ENCODE measurements around the gene SLC7A6. TPM values are rescaled to one million over a fixed set of nuclear protein-coding genes. Genes with fewer than 3 reads are reported as not detected.

The SLC7A6 gene
- total RNA-seq, 1 donor from 2014 or later: 11.6 TPM

DNA sequence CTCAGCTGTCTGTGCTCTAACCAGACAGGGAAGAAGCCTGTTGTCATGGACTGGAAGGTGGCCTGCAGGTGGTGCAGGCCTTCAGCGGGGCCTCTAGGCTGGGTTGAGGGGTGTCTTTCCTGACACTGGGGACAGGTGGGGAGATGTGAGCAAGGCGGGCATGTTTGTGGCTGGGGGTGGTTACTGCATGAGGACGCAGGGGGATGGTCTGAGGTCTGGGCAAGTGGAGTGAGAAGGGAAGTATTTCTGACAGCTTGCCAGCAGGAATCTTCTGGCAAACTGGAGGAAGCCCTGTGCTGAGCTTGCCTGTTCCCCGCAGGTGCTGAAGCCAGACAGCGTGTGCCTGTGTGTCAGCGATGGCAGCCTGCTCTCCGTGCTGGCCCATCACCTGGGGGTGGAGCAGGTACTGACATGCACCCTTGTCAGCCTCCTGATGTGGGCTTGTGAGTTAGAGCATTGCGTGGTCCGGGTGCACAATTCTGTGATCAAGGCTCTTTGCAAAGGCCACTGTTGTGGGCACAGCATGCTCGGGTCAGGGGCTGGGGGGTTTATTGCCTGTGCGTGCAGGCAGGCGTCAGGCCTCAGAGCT lies 82.7 kb downstream of the SLC7A6 start:
- peaks cover 5% of the 10 kb centered on the region for H3K4me1 Mint-ChIP-seq (ENCODE audit: low read depth)
- H3K36me3 Mint-ChIP-seq (ENCODE audit: insufficient read depth): peaks cover 17% of the 10 kb centered on the region
- TF ChIP-seq, protein P1, sequence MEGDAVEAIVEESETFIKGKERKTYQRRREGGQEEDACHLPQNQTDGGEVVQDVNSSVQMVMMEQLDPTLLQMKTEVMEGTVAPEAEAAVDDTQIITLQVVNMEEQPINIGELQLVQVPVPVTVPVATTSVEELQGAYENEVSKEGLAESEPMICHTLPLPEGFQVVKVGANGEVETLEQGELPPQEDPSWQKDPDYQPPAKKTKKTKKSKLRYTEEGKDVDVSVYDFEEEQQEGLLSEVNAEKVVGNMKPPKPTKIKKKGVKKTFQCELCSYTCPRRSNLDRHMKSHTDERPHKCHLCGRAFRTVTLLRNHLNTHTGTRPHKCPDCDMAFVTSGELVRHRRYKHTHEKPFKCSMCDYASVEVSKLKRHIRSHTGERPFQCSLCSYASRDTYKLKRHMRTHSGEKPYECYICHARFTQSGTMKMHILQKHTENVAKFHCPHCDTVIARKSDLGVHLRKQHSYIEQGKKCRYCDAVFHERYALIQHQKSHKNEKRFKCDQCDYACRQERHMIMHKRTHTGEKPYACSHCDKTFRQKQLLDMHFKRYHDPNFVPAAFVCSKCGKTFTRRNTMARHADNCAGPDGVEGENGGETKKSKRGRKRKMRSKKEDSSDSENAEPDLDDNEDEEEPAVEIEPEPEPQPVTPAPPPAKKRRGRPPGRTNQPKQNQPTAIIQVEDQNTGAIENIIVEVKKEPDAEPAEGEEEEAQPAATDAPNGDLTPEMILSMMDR (IDR thresholded peaks at IDR 0.05; ENCODE audit: unreplicated experiment): no peak
- DNase-seq (ENCODE audit: low spot score, unreplicated experiment): no peak
- H3K27me3 Mint-ChIP-seq: no peaks in the 10 kb centered on the region
- no peaks in the 10 kb centered on the region for H3K9me3 Mint-ChIP-seq (ENCODE audit: low read depth)
- H3K4me3 Mint-ChIP-seq (ENCODE audit: low read depth): no peak overlapping the region
- no peak overlapping the region for H3K27ac Mint-ChIP-seq

DNA sequence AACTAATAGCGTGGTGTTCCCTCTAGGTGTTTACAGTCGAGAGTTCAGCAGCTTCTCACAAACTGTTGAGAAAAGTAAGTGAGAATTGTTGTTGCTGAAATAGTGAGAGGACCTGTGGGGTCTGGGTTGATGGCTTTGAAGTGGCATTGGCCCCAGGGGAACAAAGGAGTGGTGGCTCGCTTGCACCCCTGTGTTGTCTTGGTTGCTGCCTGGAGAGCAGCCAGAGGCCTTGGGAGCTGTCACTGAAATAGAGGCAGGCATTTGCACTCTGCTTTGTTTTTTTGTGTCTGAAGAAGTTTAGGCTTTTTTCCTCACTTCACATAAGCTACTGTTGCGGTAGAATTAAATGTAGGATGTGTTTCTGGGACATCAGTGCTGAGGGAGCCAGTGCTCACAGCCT lies 83.3 kb downstream of the SLC7A6 start:
- DNase-seq (ENCODE audit: low spot score, unreplicated experiment): no peak
- Mint-ChIP-seq H3K36me3 (ENCODE audit: insufficient read depth) (peaks cover 15% of the 10 kb centered on the region), H3K4me3 (ENCODE audit: low read depth) (no peak overlapping the region), H3K4me1 (ENCODE audit: low read depth) (peaks cover 5% of the 10 kb centered on the region), H3K27me3 (no peaks in the 10 kb centered on the region), H3K27ac (no peak overlapping the region), H3K9me3 (ENCODE audit: low read depth) (no peaks in the 10 kb centered on the region)
- TF ChIP-seq, protein P1 (IDR thresholded peaks at IDR 0.05; ENCODE audit: unreplicated experiment): no peak

DNA sequence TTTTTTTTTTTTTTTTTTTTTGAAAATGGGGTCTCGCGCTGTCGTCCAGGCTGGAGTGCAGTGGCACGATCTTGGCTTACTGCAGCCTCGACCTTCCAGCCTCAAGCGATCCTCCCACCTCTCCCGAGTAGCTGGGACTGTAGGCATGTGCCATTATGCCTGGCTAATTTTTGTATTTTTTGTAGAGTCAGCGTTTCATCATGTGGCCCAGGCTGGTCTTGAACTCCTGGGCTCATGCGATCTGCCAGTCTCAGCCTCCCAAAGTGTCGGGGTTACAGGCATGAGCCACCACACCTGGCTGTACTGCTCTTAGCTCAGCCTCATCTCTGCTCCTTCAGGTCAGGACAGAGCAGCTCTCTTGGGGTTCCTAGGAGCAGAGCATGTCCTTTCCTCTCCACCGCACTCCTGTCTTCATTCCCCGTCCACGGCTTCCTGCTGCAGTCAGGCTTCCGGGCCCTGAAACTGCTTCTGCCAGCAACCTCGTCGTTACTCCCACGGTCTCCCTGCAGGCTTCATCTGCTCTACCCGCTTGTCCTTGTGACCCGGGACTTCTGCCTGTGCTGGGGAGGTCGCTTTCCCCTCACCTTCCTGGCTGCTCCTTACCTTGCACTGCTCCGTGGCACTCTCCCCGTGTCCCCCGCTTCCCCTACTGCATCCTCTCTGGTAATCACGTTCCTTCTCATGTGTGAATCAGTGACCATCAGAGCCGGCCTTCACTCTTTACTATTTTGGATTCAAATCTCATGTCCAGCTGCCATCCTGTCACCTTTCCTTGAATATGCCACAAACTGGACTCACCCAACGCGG lies 84.5 kb downstream of the SLC7A6 start:
- Mint-ChIP-seq H3K4me1 (ENCODE audit: low read depth) (peaks cover 5% of the 10 kb centered on the region), H3K27me3 (no peaks in the 10 kb centered on the region), H3K4me3 (ENCODE audit: low read depth) (no peak overlapping the region), H3K27ac (no peak overlapping the region), H3K36me3 (ENCODE audit: insufficient read depth) (peaks cover 12% of the 10 kb centered on the region), H3K9me3 (ENCODE audit: low read depth) (no peaks in the 10 kb centered on the region)
- DNase-seq (ENCODE audit: low spot score, unreplicated experiment): no peak
- TF ChIP-seq, protein P1 (IDR thresholded peaks at IDR 0.05; ENCODE audit: unreplicated experiment): no peak

DNA sequence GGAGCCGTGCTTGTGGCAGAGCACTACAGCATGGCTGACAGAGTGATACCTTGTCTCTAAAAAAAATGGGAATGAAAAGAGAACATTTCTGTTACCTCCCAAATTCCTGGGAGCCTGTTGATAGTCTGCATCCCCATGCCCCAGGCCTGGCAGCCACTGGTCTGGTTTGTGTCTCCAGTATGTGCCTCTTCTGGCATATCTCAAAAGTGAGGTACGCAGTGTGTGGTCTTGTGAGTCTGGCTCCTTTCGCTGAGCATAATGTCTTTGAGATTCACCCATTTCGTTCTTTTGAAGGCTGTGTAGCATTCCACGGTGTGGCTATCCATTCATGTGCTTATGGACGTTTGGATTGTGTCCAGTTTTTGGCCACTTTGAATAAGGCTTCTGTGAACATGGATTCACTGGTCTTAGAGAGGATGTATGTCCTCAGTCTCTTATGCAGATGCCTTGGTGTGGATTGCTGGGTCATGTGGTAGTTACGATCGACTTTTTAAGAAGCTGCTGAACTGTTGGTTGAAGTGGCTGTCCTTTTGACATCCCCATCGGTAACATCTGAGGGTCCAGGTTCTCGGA lies 85.6 kb downstream of the SLC7A6 start:
- Mint-ChIP-seq H3K36me3 (ENCODE audit: insufficient read depth) (peaks cover 13% of the 10 kb centered on the region), H3K4me1 (ENCODE audit: low read depth) (peaks cover 5% of the 10 kb centered on the region), H3K4me3 (ENCODE audit: low read depth) (no peak overlapping the region)

DNA sequence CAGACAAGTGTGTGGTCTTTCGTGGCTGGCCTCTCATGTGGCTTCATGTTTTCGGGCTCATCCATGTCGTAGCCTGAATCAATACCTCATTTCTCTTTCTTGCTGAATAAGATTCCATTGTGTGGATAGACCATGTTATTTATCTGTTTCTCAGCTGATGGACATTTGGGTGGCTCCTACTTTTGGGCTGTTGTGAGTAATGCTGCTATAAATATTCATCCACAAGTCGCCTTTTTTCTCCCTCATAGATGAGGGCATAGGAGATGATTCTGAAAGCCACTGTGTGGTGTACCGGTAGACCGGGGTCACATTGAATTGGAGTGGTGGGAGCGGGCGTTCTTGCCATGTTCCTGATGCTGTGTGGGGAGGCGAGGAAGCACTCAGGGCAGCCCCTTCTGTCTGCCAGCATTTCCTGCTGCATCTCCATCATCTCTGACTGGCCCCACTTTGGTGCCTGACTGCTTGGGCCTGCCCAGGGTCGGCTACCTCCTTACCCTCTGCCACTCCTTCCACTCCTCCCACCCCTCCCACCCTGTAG lies 86.6 kb downstream of the SLC7A6 start:
- peaks cover 12% of the 10 kb centered on the region for H3K36me3 Mint-ChIP-seq (ENCODE audit: insufficient read depth)
- peaks cover 5% of the 10 kb centered on the region for H3K4me1 Mint-ChIP-seq (ENCODE audit: low read depth)
- H3K27ac Mint-ChIP-seq: no peak overlapping the region
- TF ChIP-seq, protein P1 (IDR thresholded peaks at IDR 0.05; ENCODE audit: unreplicated experiment): no peak
- no peaks in the 10 kb centered on the region for H3K9me3 Mint-ChIP-seq (ENCODE audit: low read depth)
- DNase-seq (ENCODE audit: low spot score, unreplicated experiment): no peak
- no peak overlapping the region for H3K4me3 Mint-ChIP-seq (ENCODE audit: low read depth)
- H3K27me3 Mint-ChIP-seq: no peaks in the 10 kb centered on the region

More for the DNA sequence above, 85.6 kb downstream of the SLC7A6 start:
- no peaks in the 10 kb centered on the region for H3K27me3 Mint-ChIP-seq
- no peak for DNase-seq (ENCODE audit: low spot score, unreplicated experiment)
- H3K27ac Mint-ChIP-seq: no peak overlapping the region
- H3K9me3 Mint-ChIP-seq (ENCODE audit: low read depth): no peaks in the 10 kb centered on the region
- TF ChIP-seq, protein P1 (IDR thresholded peaks at IDR 0.05; ENCODE audit: unreplicated experiment): no peak
